NCI-H1092 (cell line): ENCODE measurements around the gene FUT8.
"Not testable (repeated sequence)": the region's sequence is repeated elsewhere in the genome, so short reads cannot be mapped to it uniquely, and the experiment has no call there.

Source experiments
- DNase-seq: peaks from one replicate; lab custom pipeline; 2025; lab: John Stamatoyannopoulos, UW

FUT8 gene

GRCh38 chr14:65453807-65454480 is 41.4 kb downstream of the FUT8 start:
- no peak for DNase-seq

- DNase-seq = no peak
Measured at GRCh38 chr14:65456247-65456646, 43.7 kb downstream of the FUT8 start.

- DNase-seq = no peak
Measured at GRCh38 chr14:65461730-65462129, 49.2 kb downstream of the FUT8 start.

GRCh38 chr14:65462411-65462810 is 49.9 kb downstream of the FUT8 start:
- no peak for DNase-seq

- DNase-seq = no peak
Measured at GRCh38 chr14:65465584-65465983, 53.1 kb downstream of the FUT8 start.

- DNase-seq = not testable (repeated sequence)
Measured at GRCh38 chr14:65467926-65468325, 55.4 kb downstream of the FUT8 start.

- DNase-seq = no peak
Measured at GRCh38 chr14:65469903-65470302, 57.4 kb downstream of the FUT8 start.

GRCh38 chr14:65470404-65470880 is 57.9 kb downstream of the FUT8 start:
- no peak for DNase-seq

- DNase-seq = no peak
Measured at GRCh38 chr14:65471038-65471878, 58.7 kb downstream of the FUT8 start.

- DNase-seq = no peak
Measured at GRCh38 chr14:65472189-65472588, 59.7 kb downstream of the FUT8 start.

- DNase-seq = no peak
Measured at GRCh38 chr14:65476273-65476941, 63.9 kb downstream of the FUT8 start.

GRCh38 chr14:65476942-65477318 is 64.4 kb downstream of the FUT8 start:
- DNase-seq = no peak

GRCh38 chr14:65478017-65478416 is 65.5 kb downstream of the FUT8 start:
- no peak for DNase-seq

GRCh38 chr14:65478596-65478995 is 66.1 kb downstream of the FUT8 start:
- DNase-seq = no peak

GRCh38 chr14:65479386-65479785 is 66.9 kb downstream of the FUT8 start:
- no peak for DNase-seq

GRCh38 chr14:65482757-65483438 is 70.4 kb downstream of the FUT8 start:
- no peak for DNase-seq

- DNase-seq = no peak
Measured at GRCh38 chr14:65483647-65484046, 71.1 kb downstream of the FUT8 start.

- no peak for DNase-seq
Measured at GRCh38 chr14:65485516-65485915, 73.0 kb downstream of the FUT8 start.

- DNase-seq = no peak
Measured at GRCh38 chr14:65486863-65487262, 74.3 kb downstream of the FUT8 start.

GRCh38 chr14:65487783-65488494 is 75.4 kb downstream of the FUT8 start:
- no peak for DNase-seq

GRCh38 chr14:65491274-65491673 is 78.7 kb downstream of the FUT8 start:
- no peak for DNase-seq

GRCh38 chr14:65492266-65492665 is 79.7 kb downstream of the FUT8 start:
- no peak for DNase-seq
